Lung (tissue), 12 donors: ENCODE results near the gene GIPC1. TPM values are rescaled to one million over a fixed set of nuclear protein-coding genes. Genes with fewer than 3 reads are reported as not detected.

Experiments used
- ATAC-seq: fragments of 200-7000 bp; cut with Tn5 transposase; one replicate; pipeline ENCODE4 v1.9.1; 2020; ENCODE audit warnings: moderate number of reproducible peaks; ENCODE audit not compliant: insufficient read depth, low FRiP score
- DNase-seq, 3 donors: peaks; one replicate each; pipeline ENCODE4 v3.0.0-alpha.2; 2013 to 2017
- H3K27ac ChIP-seq, 2 donors: one replicate each; pipeline ENCODE4 v1.5.1; 2013; ENCODE audit warnings: mild to moderate bottlenecking in 2 of 2, moderate library complexity in 2 of 2, control low read depth in 1 of 2, inconsistent platforms in 1 of 2, low read depth in 1 of 2, low read length in 1 of 2
- H3K27me3 ChIP-seq, 3 donors: one replicate each; pipeline ENCODE4 v1.5.1; 2013; ENCODE audit warnings: low read length in 2 of 3; ENCODE audit not compliant: control insufficient read depth in 3 of 3, insufficient read depth in 3 of 3
- H3K36me3 ChIP-seq, 4 donors: one replicate each; pipeline ENCODE4 v1.5.1; 2013; ENCODE audit warnings: low read length in 4 of 4, mild to moderate bottlenecking in 1 of 4, moderate library complexity in 1 of 4; ENCODE audit not compliant: control insufficient read depth in 4 of 4, insufficient read depth in 4 of 4
- H3K4me1 ChIP-seq, 5 donors: one replicate each; pipeline ENCODE4 v1.5.1; 2013; ENCODE audit warnings: low read length in 5 of 5, mild to moderate bottlenecking in 2 of 5, moderate library complexity in 1 of 5; ENCODE audit not compliant: control insufficient read depth in 5 of 5, insufficient read depth in 5 of 5
- H3K4me3 ChIP-seq: one replicate; pipeline ENCODE4 v1.5.1; 2013; ENCODE audit warnings: mild to moderate bottlenecking, control low read depth, moderate library complexity
- H3K9ac ChIP-seq, 2 donors: one replicate each; pipeline ENCODE4 v1.5.1; 2013; ENCODE audit warnings: low read length in 2 of 2, control low read depth in 1 of 2; ENCODE audit not compliant: insufficient read depth in 1 of 2
- H3K9me3 ChIP-seq, 4 donors: one replicate each; pipeline ENCODE4 v1.5.1; 2013; ENCODE audit warnings: low read length in 3 of 4, mild to moderate bottlenecking in 1 of 4, moderate library complexity in 1 of 4; ENCODE audit not compliant: control insufficient read depth in 4 of 4, insufficient read depth in 3 of 4
- WGBS, 2 donors: extraction: QIAGEN DNeasy Blood & Tissue Kit; methylation state at CpG; one replicate each; pipeline ENCODE4 v1.1.7; 2013; 5-methylcytosine and 5-hydroxymethylcytosine counted together
- polyA plus RNA-seq, 2 donors: library from polyadenylated mRNA; stranded (reverse); fragments of 200-250 nt; gene quantifications; one replicate each; pipeline ENCODE4 v1.2.1, GENCODE V29; 2013
- total RNA-seq, 2 donors: library from RNA; depleted of rRNA in 1 of 2; stranded (reverse); fragments of >200 nt in 1 of 2; gene quantifications; one replicate each; pipeline ENCODE4 v1.2.1, GENCODE V29; 2014 to 2021
- TF ChIP-seq, protein P1 (sequence below): IDR thresholded peaks from 2 replicates; pipeline ENCODE4 v1.5.1; 2012; ENCODE audit warnings: mild to moderate bottlenecking; ENCODE audit errors: control extremely low read depth, extremely low read depth
- donor health status: control.
- donor health status: control.
- donor health status: Bipolar disorder and iron deficiency.
- donor health status: healthy.
- donor health status: DM: yes; HTN: yes; CAD: no.

GIPC1 gene
- total and polyA plus RNA-seq, 4 donors: 94.9 to 156 (median 131) TPM

DNA sequence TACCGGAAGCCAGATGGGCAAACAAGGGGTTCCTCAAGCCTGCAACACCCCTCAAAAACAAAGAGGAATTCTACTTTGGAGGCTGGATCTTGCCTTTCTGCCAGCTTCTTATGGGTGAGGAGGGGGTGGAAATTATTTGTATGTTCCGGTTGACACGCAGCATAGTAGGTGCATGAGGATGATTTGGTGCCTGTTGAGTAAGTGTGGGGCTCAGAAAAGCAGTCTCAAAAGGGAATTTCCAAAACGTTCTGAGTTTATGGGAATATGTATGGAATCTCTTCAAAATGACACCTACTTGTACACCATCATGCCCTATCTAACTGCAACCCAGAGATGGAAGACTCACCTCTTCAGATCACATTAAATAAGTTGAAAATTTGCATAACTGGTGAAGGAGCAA is 30.5 kb upstream of the GIPC1 start:
- H3K4me1 ChIP-seq: peaks cover 0 to 13% (median 0%) of the 10 kb centered on the region in 5 donors
- no peak overlapping the region for H3K9ac ChIP-seq
- H3K4me3 ChIP-seq: no peak overlapping the region
- H3K9me3 ChIP-seq: no peaks in the 10 kb centered on the region
- ATAC-seq (no peak), DNase-seq (no peak)
- no peak overlapping the region for H3K27ac ChIP-seq
- TF ChIP-seq, protein P1, sequence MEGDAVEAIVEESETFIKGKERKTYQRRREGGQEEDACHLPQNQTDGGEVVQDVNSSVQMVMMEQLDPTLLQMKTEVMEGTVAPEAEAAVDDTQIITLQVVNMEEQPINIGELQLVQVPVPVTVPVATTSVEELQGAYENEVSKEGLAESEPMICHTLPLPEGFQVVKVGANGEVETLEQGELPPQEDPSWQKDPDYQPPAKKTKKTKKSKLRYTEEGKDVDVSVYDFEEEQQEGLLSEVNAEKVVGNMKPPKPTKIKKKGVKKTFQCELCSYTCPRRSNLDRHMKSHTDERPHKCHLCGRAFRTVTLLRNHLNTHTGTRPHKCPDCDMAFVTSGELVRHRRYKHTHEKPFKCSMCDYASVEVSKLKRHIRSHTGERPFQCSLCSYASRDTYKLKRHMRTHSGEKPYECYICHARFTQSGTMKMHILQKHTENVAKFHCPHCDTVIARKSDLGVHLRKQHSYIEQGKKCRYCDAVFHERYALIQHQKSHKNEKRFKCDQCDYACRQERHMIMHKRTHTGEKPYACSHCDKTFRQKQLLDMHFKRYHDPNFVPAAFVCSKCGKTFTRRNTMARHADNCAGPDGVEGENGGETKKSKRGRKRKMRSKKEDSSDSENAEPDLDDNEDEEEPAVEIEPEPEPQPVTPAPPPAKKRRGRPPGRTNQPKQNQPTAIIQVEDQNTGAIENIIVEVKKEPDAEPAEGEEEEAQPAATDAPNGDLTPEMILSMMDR: no peak
- H3K36me3 ChIP-seq: no peaks in the 10 kb centered on the region
- 77 to 84% methylated on average over 4 of the region's 4 CpGs for WGBS, 2 donors
- H3K27me3 ChIP-seq: no peaks in the 10 kb centered on the region

DNA sequence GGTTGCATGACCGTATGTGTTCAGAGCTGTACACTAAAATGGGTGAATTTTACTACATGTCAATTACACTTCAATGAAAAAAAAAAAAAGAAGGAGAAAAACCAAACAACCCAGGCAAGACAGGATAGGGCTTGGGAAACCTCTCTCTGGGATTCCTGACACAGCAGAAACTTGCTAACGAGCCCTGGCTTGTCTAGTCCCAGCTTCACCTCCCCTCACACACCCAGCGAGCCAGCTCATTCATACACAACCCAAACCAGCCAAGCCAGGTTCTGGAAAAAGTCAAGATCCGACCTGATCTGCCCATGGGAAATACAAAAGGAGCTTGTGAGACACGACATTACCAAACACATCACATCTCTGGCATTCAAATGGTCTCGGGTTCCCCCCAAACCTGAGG is 29.8 kb upstream of the GIPC1 start:
- H3K9ac ChIP-seq: no peak overlapping the region
- H3K9me3 ChIP-seq: no peaks in the 10 kb centered on the region
- no peaks in the 10 kb centered on the region for H3K27me3 ChIP-seq
- no peaks in the 10 kb centered on the region for H3K36me3 ChIP-seq
- TF ChIP-seq, protein P1: no peak
- H3K4me1 ChIP-seq: peaks cover 0 to 12% (median 0%) of the 10 kb centered on the region in 5 donors
- DNase-seq (no peak), ATAC-seq (no peak)
- 76 to 87% methylated on average over 6 of the region's 6 CpGs for WGBS, 2 donors
- H3K4me3 ChIP-seq: no peak overlapping the region
- H3K27ac ChIP-seq: no peak overlapping the region

DNA sequence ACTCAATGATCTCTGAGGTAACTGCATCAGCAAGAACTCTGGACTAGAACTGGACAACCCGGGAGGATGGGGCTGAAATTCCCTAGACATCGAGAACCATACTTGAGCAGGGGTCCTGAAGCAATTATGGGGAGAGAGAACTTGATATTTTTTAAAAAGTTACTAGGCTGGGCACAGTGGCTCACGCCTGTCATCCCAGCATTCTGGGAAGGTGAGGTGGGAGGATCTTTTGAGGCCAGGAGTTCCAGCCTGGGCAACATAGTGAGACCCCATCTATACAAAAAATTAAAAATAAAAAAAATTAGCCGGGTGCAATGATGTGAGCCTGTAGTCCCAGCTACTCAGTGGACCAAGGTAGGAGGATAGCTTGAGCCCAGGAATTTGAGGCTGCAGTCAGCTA is 24.6 kb upstream of the GIPC1 start:
- no peak overlapping the region for H3K4me3 ChIP-seq
- H3K36me3 ChIP-seq: peaks cover 4 to 11% (median 8%) of the 10 kb centered on the region in 4 donors
- no peak overlapping the region for H3K27ac ChIP-seq
- no peak overlapping the region for H3K9ac ChIP-seq
- no peaks in the 10 kb centered on the region for H3K27me3 ChIP-seq
- DNase-seq (no peak), ATAC-seq (no peak)
- no peaks in the 10 kb centered on the region for H3K9me3 ChIP-seq
- TF ChIP-seq, protein P1: no peak
- peaks cover 0 to 21% (median 3%) of the 10 kb centered on the region in 5 donors for H3K4me1 ChIP-seq
- 93 to 95% methylated on average over 4 of the region's 4 CpGs for WGBS, 2 donors

DNA sequence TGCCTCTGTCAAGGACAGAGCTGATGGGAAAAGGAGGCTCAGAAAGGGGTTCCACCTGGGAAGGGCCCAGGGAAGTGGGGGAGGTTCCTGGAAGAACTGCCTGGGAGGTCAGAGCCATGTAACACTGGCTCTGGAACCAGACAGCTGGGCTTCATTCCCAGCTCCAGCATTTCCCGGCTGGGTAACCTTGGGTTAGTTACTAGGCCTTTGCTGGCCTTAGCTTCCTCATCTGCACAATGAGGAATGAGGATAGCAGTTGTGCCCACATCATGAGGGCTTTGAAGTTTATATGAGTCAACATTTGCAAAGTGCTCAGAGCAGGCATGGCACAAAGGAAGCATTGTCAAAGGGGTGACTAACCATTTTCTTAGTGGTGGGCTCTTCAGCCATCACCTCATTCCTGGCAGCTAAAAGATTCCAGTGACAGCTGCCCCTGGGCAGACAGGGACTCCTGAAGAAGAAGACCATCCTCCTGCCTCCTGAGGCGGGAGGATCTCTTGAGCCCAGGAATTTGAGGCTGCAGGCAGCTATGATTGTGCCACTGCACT is 24.0 kb upstream of the GIPC1 start:
- ATAC-seq (no peak), DNase-seq (no peak)
- WGBS, 2 donors: 55 to 82% methylated on average over 2 of the region's 2 CpGs
- TF ChIP-seq, protein P1: no peak
- Histone ChIP-seq H3K36me3 (peaks cover 9 to 17% (median 14%) of the 10 kb centered on the region in 4 donors), H3K27ac (peak overlapping the region in 1 of 2 donors; percentile 85), H3K9ac (no peak overlapping the region), H3K27me3 (no peaks in the 10 kb centered on the region), H3K9me3 (no peaks in the 10 kb centered on the region), H3K4me1 (peaks cover 0 to 23% (median 3%) of the 10 kb centered on the region in 5 donors), H3K4me3 (no peak overlapping the region)
